H9 (cell line): ENCODE data around the gene STKLD1. TPM values are rescaled to one million over a fixed set of nuclear protein-coding genes. Genes with fewer than 3 reads are reported as not detected.

ENCODE experiments used
- DNase-seq: peaks from one replicate; pipeline ENCODE4 v3.0.0-alpha.2; 2017
- H2AFZ ChIP-seq: one replicate; pipeline ENCODE4 v1.6.1; 2013; ENCODE audit warnings: mild to moderate bottlenecking, low read length, control low read depth, moderate library complexity
- H2AK5ac ChIP-seq: 2 replicates; pipeline ENCODE4 v1.6.1; 2013; ENCODE audit warnings: low read length, control low read depth, mixed read lengths; ENCODE audit not compliant: insufficient read length
- H2BK120ac ChIP-seq: one replicate; pipeline ENCODE4 v1.6.1; 2013; ENCODE audit warnings: low read depth, mild to moderate bottlenecking, low read length, control low read depth, inconsistent platforms; ENCODE audit not compliant: poor library complexity, severe bottlenecking
- H2BK12ac ChIP-seq: 2 replicates; pipeline ENCODE4 v1.6.1; 2013; ENCODE audit warnings: low read length, control low read depth, mixed read lengths, low read depth; ENCODE audit not compliant: insufficient read length
- H2BK15ac ChIP-seq: 2 replicates; pipeline ENCODE4 v1.6.1; 2013; ENCODE audit warnings: low read depth, low read length, control low read depth
- H2BK20ac ChIP-seq: one replicate; pipeline ENCODE4 v1.6.1; 2013; ENCODE audit warnings: low read depth, mild to moderate bottlenecking, low read length, control low read depth, inconsistent platforms; ENCODE audit not compliant: poor library complexity, severe bottlenecking
- H2BK5ac ChIP-seq: 2 replicates; pipeline ENCODE4 v1.6.1; 2013; ENCODE audit warnings: low read length, control low read depth, mixed read lengths; ENCODE audit not compliant: insufficient read length
- H3K14ac ChIP-seq: 2 replicates; pipeline ENCODE4 v1.6.1; 2013; ENCODE audit warnings: low read length, control low read depth; ENCODE audit not compliant: insufficient read depth
- H3K18ac ChIP-seq: 2 replicates; pipeline ENCODE4 v1.6.1; 2013; ENCODE audit warnings: low read depth, mild to moderate bottlenecking, mixed read lengths, low read length, control low read depth; ENCODE audit not compliant: insufficient read length
- H3K23ac ChIP-seq: 2 replicates; pipeline ENCODE4 v1.6.1; 2013; ENCODE audit warnings: low read length, control low read depth, mixed read lengths, low read depth; ENCODE audit not compliant: insufficient read length
- H3K23me2 ChIP-seq: 2 replicates; pipeline ENCODE4 v1.6.1; 2013; ENCODE audit warnings: low read depth, mild to moderate bottlenecking, mixed read lengths, low read length, control low read depth; ENCODE audit not compliant: insufficient read length, poor library complexity, severe bottlenecking
- H3K27ac ChIP-seq: 2 replicates; pipeline ENCODE4 v1.5.1; 2013; ENCODE audit warnings: low read length, control low read depth, mixed read lengths, low read depth; ENCODE audit not compliant: insufficient read length
- H3K27me3 ChIP-seq: 2 replicates; pipeline ENCODE4 v1.6.1; 2013; ENCODE audit warnings: low read length, control low read depth, inconsistent platforms; ENCODE audit not compliant: insufficient read depth
- H3K4ac ChIP-seq: 2 replicates; pipeline ENCODE4 v1.6.1; 2013; ENCODE audit warnings: low read depth, mild to moderate bottlenecking, control low read depth, inconsistent platforms, low read length, moderate library complexity
- H3K4me1 ChIP-seq: 2 replicates; pipeline ENCODE4 v1.6.1; 2013; ENCODE audit warnings: low read length, control low read depth, inconsistent platforms; ENCODE audit not compliant: insufficient read depth
- H3K4me2 ChIP-seq: 2 replicates; pipeline ENCODE4 v1.6.1; 2013; ENCODE audit warnings: low read length, control low read depth, mixed read lengths; ENCODE audit not compliant: insufficient read length, insufficient read depth
- H3K56ac ChIP-seq: 2 replicates; pipeline ENCODE4 v1.6.1; 2013; ENCODE audit warnings: low read depth, mild to moderate bottlenecking, mixed read lengths, low read length, control low read depth; ENCODE audit not compliant: insufficient read length
- H3K79me1 ChIP-seq: 2 replicates; pipeline ENCODE4 v1.6.1; 2013; ENCODE audit warnings: low read depth, mild to moderate bottlenecking, moderate library complexity, low read length, control low read depth, inconsistent platforms; ENCODE audit not compliant: insufficient read depth, poor library complexity, severe bottlenecking
- H3K79me2 ChIP-seq: 2 replicates; pipeline ENCODE4 v1.6.1; 2013; ENCODE audit warnings: low read length, control low read depth, inconsistent platforms; ENCODE audit not compliant: insufficient read depth
- H3K9ac ChIP-seq: 2 replicates; pipeline ENCODE4 v1.6.1; 2013; ENCODE audit warnings: low read length, control low read depth, mixed read lengths; ENCODE audit not compliant: insufficient read length; ENCODE audit errors: extremely low read depth
- H3K9me3 ChIP-seq: one replicate; pipeline ENCODE4 v1.6.1; 2013; ENCODE audit warnings: low read depth, low read length, inconsistent platforms; ENCODE audit not compliant: control insufficient read depth
- H3T11ph ChIP-seq: one replicate; pipeline ENCODE4 v1.6.1; 2013; ENCODE audit warnings: mild to moderate bottlenecking, low read length, control low read depth, inconsistent platforms
- H4K20me1 ChIP-seq: one replicate; pipeline ENCODE4 v1.6.1; 2013; ENCODE audit not compliant: control insufficient read depth, insufficient read length, insufficient read depth
- H4K5ac ChIP-seq: 2 replicates; pipeline ENCODE4 v1.6.1; 2013; ENCODE audit warnings: low read depth, mild to moderate bottlenecking, mixed read lengths, low read length, control low read depth; ENCODE audit not compliant: insufficient read length
- H4K8ac ChIP-seq: replicated peaks from 2 replicates; pipeline ENCODE4 v1.6.1; 2013; ENCODE audit warnings: low read length, control low read depth, mixed read lengths, low read depth; ENCODE audit not compliant: insufficient read length
- H4K91ac ChIP-seq: 2 replicates; pipeline ENCODE4 v1.6.1; 2013; ENCODE audit warnings: low read depth, mild to moderate bottlenecking, moderate library complexity, mixed read lengths, low read length, control low read depth; ENCODE audit not compliant: insufficient read length
- H3K27ac Mint-ChIP-seq, 3 experiments: 2 replicates in 2 of 3; 3 replicates in 1 of 3; pipeline ENCODE4 v1.8.0; 2020 to 2021; ENCODE audit warnings: mixed read lengths in 3 of 3, mild to moderate bottlenecking in 1 of 3, moderate library complexity in 1 of 3
- H3K27me3 Mint-ChIP-seq: 2 replicates; pipeline ENCODE4 v1.8.0; 2021; ENCODE audit warnings: low read depth, mild to moderate bottlenecking, moderate library complexity, mixed read lengths
- H3K36me3 Mint-ChIP-seq, 3 experiments: 2 replicates in 2 of 3; 3 replicates in 1 of 3; pipeline ENCODE4 v1.8.0; 2020 to 2021; ENCODE audit warnings: low read depth in 3 of 3, mixed read lengths in 3 of 3; ENCODE audit not compliant: insufficient read depth in 1 of 3
- H3K4me1 Mint-ChIP-seq, 2 experiments: 2 replicates each; pipeline ENCODE4 v1.8.0; 2020; ENCODE audit warnings: mixed read lengths in 2 of 2
- H3K4me3 Mint-ChIP-seq, 2 experiments: 2 replicates in 1 of 2; 3 replicates in 1 of 2; pipeline ENCODE4 v1.8.0; 2020 to 2021; ENCODE audit warnings: mild to moderate bottlenecking in 2 of 2, mixed read lengths in 2 of 2, moderate library complexity in 1 of 2
- H3K9me3 Mint-ChIP-seq, 2 experiments: 2 replicates in 1 of 2; 3 replicates in 1 of 2; pipeline ENCODE4 v1.8.0; 2020; ENCODE audit warnings: mild to moderate bottlenecking in 2 of 2, mixed read lengths in 2 of 2, moderate library complexity in 1 of 2
- WGBS: extraction: QIAGEN DNeasy Blood & Tissue Kit; methylation state at CpG from one replicate; pipeline ENCODE4 v1.1.7; 2013; ENCODE audit warnings: missing lambda C conversion rate, low lambda C conversion rate, mixed read lengths; ENCODE audit not compliant: insufficient read length; ENCODE audit errors: extremely low coverage; 5-methylcytosine and 5-hydroxymethylcytosine counted together
- total RNA-seq: library from RNA; stranded (reverse); gene quantifications from 2 replicates; pipeline ENCODE4 v1.2.1, GENCODE V29; 2021
- TF ChIP-seq, protein P1 (sequence below): fragments of 200-600 bp; sonication (generic); conservative IDR thresholded peaks from 3 replicates; pipeline ENCODE4 v1.8.0; 2021; ENCODE audit warnings: antibody characterized with exemption, mild to moderate bottlenecking

STKLD1 gene
- total RNA-seq, 1 experiment from 2014 or later, result 0.57 TPM

DNA sequence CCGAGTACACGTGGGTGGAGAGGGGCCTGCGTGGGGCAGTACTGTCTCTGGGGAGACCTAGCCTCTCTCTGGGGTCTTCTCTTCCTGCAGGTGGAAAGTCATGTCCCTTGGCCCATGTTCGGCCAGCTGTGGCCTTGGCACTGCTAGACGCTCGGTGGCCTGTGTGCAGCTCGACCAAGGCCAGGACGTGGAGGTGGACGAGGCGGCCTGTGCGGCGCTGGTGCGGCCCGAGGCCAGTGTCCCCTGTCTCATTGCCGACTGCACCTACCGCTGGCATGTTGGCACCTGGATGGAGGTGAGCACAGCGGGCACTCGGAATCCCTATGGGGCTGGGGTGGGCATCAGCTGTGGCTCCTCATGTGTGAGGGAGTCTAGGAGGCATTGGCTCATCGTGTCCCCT is 78.2 kb downstream of the STKLD1 start:
- DNase-seq, result no peak
- Histone ChIP-seq H3K4ac (no peak overlapping the region), H3K4me2 (no peak overlapping the region), H3K27me3 (no peaks in the 10 kb centered on the region), H3K27ac (no peak overlapping the region), H2BK20ac (no peak overlapping the region), H2BK12ac (no peak overlapping the region), H3K18ac (no peak overlapping the region), H2BK120ac (no peak overlapping the region), H3K9ac (no peak overlapping the region), H3K79me1 (no peaks in the 10 kb centered on the region), H4K20me1 (no peaks in the 10 kb centered on the region), H3K4me1 (no peaks in the 10 kb centered on the region; the same call in 1 of the 2 replicates), H4K91ac (no peak overlapping the region), H2AFZ (no peak overlapping the region), H3K14ac (no peak overlapping the region), H3K23me2 (peaks cover 6% of the 10 kb centered on the region), H3T11ph (no peak overlapping the region), H4K5ac (no peak overlapping the region), H2AK5ac (no peak overlapping the region), H3K23ac (no peak overlapping the region), H3K9me3 (no peaks in the 10 kb centered on the region), H2BK5ac (no peak overlapping the region), H3K79me2 (no peaks in the 10 kb centered on the region), H4K8ac (no peak overlapping the region), H2BK15ac (no peak overlapping the region), H3K56ac (no peak overlapping the region)
- peak overlapping the region in 2 of 3 experiments; percentile 9 to 48; a peak in 1 of 7 replicates for H3K27ac Mint-ChIP-seq
- H3K4me1 Mint-ChIP-seq, result peaks cover 8 to 11% of the 10 kb centered on the region in 2 experiments
- no peaks in the 10 kb centered on the region for H3K9me3 Mint-ChIP-seq
- H3K27me3 Mint-ChIP-seq, result peaks cover 5% of the 10 kb centered on the region
- H3K36me3 Mint-ChIP-seq, result no peaks in the 10 kb centered on the region
- H3K4me3 Mint-ChIP-seq, result no peak overlapping the region
- TF ChIP-seq, protein P1, sequence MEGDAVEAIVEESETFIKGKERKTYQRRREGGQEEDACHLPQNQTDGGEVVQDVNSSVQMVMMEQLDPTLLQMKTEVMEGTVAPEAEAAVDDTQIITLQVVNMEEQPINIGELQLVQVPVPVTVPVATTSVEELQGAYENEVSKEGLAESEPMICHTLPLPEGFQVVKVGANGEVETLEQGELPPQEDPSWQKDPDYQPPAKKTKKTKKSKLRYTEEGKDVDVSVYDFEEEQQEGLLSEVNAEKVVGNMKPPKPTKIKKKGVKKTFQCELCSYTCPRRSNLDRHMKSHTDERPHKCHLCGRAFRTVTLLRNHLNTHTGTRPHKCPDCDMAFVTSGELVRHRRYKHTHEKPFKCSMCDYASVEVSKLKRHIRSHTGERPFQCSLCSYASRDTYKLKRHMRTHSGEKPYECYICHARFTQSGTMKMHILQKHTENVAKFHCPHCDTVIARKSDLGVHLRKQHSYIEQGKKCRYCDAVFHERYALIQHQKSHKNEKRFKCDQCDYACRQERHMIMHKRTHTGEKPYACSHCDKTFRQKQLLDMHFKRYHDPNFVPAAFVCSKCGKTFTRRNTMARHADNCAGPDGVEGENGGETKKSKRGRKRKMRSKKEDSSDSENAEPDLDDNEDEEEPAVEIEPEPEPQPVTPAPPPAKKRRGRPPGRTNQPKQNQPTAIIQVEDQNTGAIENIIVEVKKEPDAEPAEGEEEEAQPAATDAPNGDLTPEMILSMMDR, result no peak
- WGBS, result no CpG with 5 or more reads among the region's 19 CpGs
